Right ventricle myocardium inferior (tissue), 1 donor: Measurements from ENCODE around the gene DBP. TPM values are rescaled to one million over a fixed set of nuclear protein-coding genes. Genes with fewer than 3 reads are reported as not detected.
A peak's percentile ranks its signal among the peaks of the same experiment; 100 is the strongest.

ENCODE experiments used
- ATAC-seq: fragments of 200-7000 bp; cut with Tn5 transposase; one replicate; pipeline ENCODE4 v1.9.1; 2020; ENCODE audit warnings: mild to moderate bottlenecking, moderate library complexity
- DNase-seq: peaks from one replicate; pipeline ENCODE4 v3.0.0; 2021; ENCODE audit errors: missing footprints
- intact Hi-C: fragments of 100-400 bp; cut with DNase I; formaldehyde crosslinking; loops from one replicate; pipeline ENCODE4 v1.11.0; 2022
- total RNA-seq: library from RNA; stranded (reverse); fragmentation: NEBNext Ultra II Directional; extraction: Animal tissue kit (Norgen Biotek cat#: 25700); gene quantifications from one replicate; pipeline ENCODE4 v1.2.1, GENCODE V29; 2021
- donor health status: DM: no; HTN: yes; CAD: no; lungs with severe emphysema.

Gene DBP
- total RNA-seq, 1 donor from 2014 or later = 15.2 TPM

- ATAC-seq = no peak
- DNase-seq = peak; percentile 30
- intact Hi-C loops = no loop called here
Observed at GRCh38 chr19:48603449-48603848, 33.7 kb downstream of the DBP start.

DNA sequence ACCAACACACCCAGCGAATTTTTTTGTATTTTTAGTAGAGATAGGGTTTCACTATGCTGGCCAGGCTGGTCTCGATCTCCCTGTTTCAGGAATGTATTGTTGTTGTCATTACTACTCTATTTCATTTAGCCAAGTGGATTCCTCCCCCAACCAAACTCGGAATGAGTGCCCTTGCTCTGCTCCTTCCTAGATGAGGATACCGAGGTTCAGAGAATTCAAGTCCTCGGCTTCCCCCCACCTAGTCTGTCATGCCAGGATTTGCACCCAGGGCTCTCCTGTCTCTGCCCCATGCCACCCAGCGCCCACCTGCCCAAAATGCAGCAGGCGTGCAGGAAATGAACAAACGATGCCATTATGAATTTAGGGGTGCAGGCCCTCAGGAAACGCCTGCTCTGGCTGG is 34.2 kb downstream of the DBP start:
- DNase-seq = peak; percentile 9
- intact Hi-C loops = no loop called here
- ATAC-seq = no peak

- intact Hi-C loops = no loop called here
- no peak for ATAC-seq
- DNase-seq = no peak
Observed at GRCh38 chr19:48600679-48601417, 36.3 kb downstream of the DBP start.

DNA sequence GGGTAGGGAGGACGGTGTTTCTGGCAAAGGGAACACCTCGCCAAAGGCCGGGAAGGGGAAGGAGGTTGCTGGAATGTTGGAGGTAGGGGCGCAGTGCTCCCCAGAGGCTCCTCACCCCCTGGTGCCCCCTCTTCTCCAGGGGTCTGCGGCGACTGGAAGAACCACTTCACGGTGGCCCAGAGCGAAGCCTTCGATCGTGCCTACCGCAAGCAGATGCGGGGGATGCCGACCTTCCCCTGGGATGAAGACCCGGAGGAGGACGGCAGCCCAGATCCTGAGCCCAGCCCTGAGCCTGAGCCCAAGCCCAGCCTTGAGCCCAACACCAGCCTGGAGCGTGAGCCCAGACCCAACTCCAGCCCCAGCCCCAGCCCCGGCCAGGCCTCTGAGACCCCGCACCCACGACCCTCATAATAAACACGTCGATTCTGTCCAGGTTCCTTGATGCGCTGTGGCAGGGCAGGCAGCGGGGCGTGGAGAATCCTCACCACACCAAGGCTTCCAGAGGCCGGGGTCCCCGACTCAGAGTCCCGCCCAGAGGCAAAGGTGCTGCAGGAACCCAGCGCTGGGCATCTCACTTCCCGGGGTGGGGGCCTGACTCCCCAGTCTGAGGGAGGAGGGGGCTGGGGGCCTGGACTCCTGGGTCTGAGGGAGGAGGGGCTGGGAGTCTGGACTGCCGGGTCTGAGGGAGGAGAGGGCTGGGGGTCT is 38.0 kb downstream of the DBP start:
- no peak for ATAC-seq
- DNase-seq = no peak
- intact Hi-C loops = no loop called here

DNA sequence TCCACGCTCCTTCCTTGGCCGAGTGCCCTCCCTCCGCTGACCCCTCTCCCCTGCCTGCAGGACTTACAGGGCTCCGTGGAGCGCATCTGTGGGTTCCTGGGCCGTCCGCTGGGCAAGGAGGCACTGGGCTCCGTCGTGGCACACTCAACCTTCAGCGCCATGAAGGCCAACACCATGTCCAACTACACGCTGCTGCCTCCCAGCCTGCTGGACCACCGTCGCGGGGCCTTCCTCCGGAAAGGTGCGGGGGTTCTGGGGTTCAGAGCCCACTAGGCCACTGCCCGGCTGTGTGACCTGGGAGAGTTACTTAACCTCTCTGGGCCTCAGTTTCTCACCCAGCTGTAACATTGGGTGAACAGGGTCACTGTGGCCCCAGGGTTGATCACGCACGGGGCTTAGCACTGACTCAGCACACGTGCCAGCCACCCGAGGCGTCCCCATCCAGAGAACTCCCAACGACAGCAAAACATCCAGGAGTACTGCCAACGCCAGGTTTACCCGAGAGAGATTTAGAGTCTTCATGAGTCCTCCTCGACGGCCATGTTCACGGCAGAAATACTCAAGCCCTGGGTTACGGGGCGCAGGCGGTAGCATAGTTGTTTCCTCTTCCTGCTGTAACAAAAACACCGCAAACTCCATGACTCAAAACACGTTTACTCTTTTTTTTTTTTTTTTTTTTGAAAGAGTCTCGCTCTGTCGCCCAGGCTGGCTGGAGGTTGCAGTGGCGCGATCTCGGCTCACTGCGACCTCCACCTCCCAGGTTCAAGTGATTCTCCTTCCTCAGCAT is 40.3 kb downstream of the DBP start:
- ATAC-seq = no peak
- DNase-seq = no peak
- intact Hi-C loops = no loop called here

DNA sequence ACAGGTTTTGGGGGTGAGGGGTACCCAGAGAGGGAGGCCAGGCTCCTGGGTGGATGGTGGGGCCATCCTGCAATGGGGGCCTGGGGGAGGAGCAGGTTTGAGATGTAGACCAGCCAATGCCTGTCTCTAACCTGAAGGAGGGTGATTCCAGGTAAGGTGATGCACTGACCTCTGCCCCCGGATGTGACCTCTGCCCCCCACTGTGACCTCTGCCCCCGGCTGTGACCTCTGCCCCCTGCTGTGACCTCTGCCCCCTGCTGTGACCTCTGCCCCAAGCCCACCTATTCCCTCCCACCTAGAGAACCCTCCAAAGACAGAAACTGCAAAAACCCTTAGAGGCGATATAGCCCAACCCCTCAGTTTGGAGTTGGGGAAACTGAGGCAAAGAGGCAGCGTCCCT is 40.9 kb downstream of the DBP start:
- ATAC-seq = no peak
- intact Hi-C loops = no loop called here
- DNase-seq = no peak

DNA sequence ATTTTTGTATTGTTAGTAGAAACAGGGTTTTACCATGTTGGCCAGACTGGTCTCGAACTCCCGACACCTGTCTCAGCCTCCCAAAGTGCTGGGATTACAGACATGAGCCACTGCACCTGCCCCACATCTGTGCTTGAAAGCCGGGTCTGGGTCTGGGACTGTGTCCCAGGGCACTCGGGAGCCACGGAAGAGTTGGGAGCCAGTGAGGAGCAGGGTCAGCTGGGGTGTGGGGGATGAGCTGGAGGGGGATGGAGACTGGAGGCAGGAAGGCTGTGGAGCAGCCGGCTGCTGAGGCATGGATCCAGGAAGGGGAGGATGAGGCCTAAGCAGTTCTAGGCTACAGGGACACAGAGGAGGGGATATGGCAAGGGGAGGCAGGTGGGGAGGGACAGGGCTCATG is 41.3 kb downstream of the DBP start:
- no peak for DNase-seq
- intact Hi-C loops = no loop called here
- ATAC-seq = no peak

DNA sequence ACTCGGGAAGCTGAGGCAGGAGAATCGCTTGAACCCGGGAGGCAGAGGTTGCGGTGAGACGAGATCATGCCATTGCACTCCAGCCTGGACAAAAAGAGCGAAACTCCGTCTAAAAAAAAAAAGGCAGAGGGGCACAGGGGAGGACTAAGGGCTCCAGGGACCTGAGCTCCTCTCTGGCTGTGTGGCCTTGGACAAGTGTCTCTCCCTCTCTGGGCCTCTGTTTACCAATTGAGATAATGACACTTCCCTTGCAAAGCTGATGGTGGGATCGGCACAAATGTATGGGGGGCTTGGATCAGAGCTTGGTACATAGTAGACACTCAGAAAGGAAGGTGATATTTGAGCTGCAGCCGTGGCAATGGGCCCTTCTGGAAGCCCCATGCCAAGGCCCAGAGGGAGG is 42.0 kb downstream of the DBP start:
- ATAC-seq (no peak), DNase-seq (no peak)
- intact Hi-C loops = no loop called here

DNA sequence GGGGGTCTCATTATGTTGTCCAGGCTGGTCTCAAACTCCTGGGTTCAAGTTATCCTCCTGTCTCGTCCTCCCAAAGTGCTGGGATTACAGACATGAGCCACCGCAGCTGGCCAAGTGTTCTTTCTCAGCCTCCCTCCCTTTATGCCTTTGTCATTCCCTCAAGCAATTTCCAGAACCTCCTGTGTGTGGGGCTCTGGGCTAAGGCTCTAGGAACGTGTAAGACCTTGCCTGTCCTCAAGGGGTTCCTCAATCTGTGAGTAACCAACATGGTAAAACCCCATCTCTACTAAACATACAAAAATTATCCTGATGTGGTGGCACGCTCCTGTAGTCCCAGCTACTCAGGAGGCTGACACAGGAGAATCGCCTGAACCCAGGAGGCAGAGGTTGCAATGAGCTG is 46.2 kb downstream of the DBP start:
- ATAC-seq (no peak), DNase-seq (no peak)
- intact Hi-C loops = no loop called here

GRCh38 chr19:48588670-48589401 is 48.3 kb downstream of the DBP start:
- intact Hi-C loops = loop anchor here (2.0 kb wide), 1 partner anchor 322 kb away; no protein-coding TSS in a partner anchor
- ATAC-seq = peak; percentile 83
- DNase-seq = peak; percentile 96

- intact Hi-C loops = no loop called here
- no peak for ATAC-seq
- DNase-seq = no peak
Observed at GRCh38 chr19:48587387-48587786, 49.8 kb downstream of the DBP start.

DNA sequence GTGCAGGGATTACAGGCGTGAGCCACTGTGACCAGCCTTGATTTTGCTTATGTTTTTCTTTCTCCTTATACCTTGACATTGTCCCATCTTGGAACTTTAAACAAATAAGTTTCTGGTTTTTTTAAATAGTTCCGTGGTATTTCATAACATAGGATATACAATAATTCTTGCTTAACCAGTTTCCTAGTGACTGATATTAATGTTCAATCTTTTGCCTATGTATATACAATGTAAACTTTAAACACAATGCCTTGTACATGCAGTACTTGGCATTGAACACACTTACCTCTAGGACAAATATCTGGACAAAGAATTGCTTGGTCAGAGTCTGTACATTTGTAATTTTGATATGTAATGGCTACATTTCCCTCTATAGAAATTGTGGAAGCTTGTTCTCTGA is 55.0 kb downstream of the DBP start:
- no peak for ATAC-seq
- no peak for DNase-seq
- intact Hi-C loops = loop anchor here (5.0 kb wide), 2 partner anchors 75 to 260 kb away; a partner anchor contains a TSS

Other genes with a start within 250 kb of the DBP start
- gene KDELR1, start 245.8 kb downstream of the DBP start, total RNA-seq = 73.5 TPM
- gene GRIN2D, start 243.7 kb downstream of the DBP start, total RNA-seq = 0.38 TPM
- 17.7 TPM for gene GRWD1, start 191.4 kb downstream of the DBP start, total RNA-seq
- gene KCNJ14, start 181.8 kb downstream of the DBP start, total RNA-seq = 0.19 TPM
- gene CYTH2, start 168.0 kb downstream of the DBP start, total RNA-seq = 30.7 TPM
- gene LMTK3, start 125.5 kb downstream of the DBP start, total RNA-seq = 0.70 TPM
- gene SULT2B1, start 85.2 kb downstream of the DBP start, total RNA-seq = 0.43 TPM
- not detected for gene SPACA4, start 30.6 kb downstream of the DBP start, total RNA-seq
- gene FAM83E, start 22.3 kb downstream of the DBP start, total RNA-seq = not detected
- gene RPL18, start 18.2 kb downstream of the DBP start, total RNA-seq = 604 TPM
- gene SPHK2, start 17.9 kb downstream of the DBP start, total RNA-seq = 7.2 TPM
- 8.4 TPM for gene CA11, start 8.8 kb upstream of the DBP start, total RNA-seq
- 0.14 TPM for gene NTN5, start 35.6 kb upstream of the DBP start, total RNA-seq
- gene FUT2, start 58.6 kb upstream of the DBP start, total RNA-seq = not detected
- 4.2 TPM for gene MAMSTR, start 82.3 kb upstream of the DBP start, total RNA-seq
- 15.3 TPM for gene RASIP1, start 103.2 kb upstream of the DBP start, total RNA-seq
- gene IZUMO1, start 109.5 kb upstream of the DBP start, total RNA-seq = 0.49 TPM
- 2.1 TPM for gene FUT1, start 115.3 kb upstream of the DBP start, total RNA-seq
- gene FGF21, start 118.1 kb upstream of the DBP start, total RNA-seq = not detected
- gene BCAT2, start 173.7 kb upstream of the DBP start, total RNA-seq = 63.2 TPM
- gene HSD17B14, start 199.1 kb upstream of the DBP start, total RNA-seq = 1.0 TPM
- 23.8 TPM for gene PLEKHA4, start 231.2 kb upstream of the DBP start, total RNA-seq
- 64.8 TPM for gene PPP1R15A, start 235.0 kb upstream of the DBP start, total RNA-seq